OCI-LY7 (cell line): ENCODE results near the gene DOCK1. TPM values are rescaled to one million over a fixed set of nuclear protein-coding genes. Genes with fewer than 3 reads are reported as not detected.

ENCODE experiments used
- BruUV-seq: library from RNA; stranded (reverse); fragments of 400-500 nt; replicated peaks from 2 replicates; lab custom pipeline; 2021; lab: Mats Ljungman, UMichigan
- CTCF ChIA-PET: fragments of 300-600 bp; sonication (Branson Sonifier 250); formaldehyde crosslinking; loops from one replicate; lab custom pipeline; 2022; ENCODE audit warnings: antibody characterized with exemption; ENCODE audit not compliant: unreplicated experiment; lab: Charles Lee
- POLR2A ChIA-PET: fragments of 300-600 bp; sonication (Branson Sonifier 250); formaldehyde crosslinking; loops from one replicate; lab custom pipeline; 2022; ENCODE audit warnings: antibody characterized with exemption; lab: Charles Lee
- DNase-seq: peaks from one replicate; pipeline ENCODE4 v3.0.0-alpha.2; 2015; ENCODE audit warnings: low spot score
- H2AFZ ChIP-seq: fragments of 200-600 bp; sonication (generic), shearing (Covaris generic); 2 replicates; pipeline ENCODE4 v1.6.1; 2014; ENCODE audit warnings: mild to moderate bottlenecking, antibody characterized with exemption, low read length, moderate library complexity
- H3K27ac ChIP-seq: fragments of 200-600 bp; sonication (generic); 2 replicates; pipeline ENCODE4 v1.5.1; 2014; ENCODE audit warnings: mixed run types, low read depth, mild to moderate bottlenecking, moderate library complexity, low read length, inconsistent platforms; ENCODE audit not compliant: poor library complexity, severe bottlenecking
- H3K36me3 ChIP-seq: fragments of 200-600 bp; sonication (generic); 2 replicates; pipeline ENCODE4 v1.6.1; 2014; ENCODE audit warnings: mild to moderate bottlenecking, antibody characterized with exemption, low read length, moderate library complexity, mixed read lengths; ENCODE audit not compliant: insufficient read depth
- H3K4me1 ChIP-seq: fragments of 200-600 bp; sonication (generic); 2 replicates; pipeline ENCODE4 v1.5.1; 2014; ENCODE audit warnings: mild to moderate bottlenecking, low read length; ENCODE audit not compliant: insufficient read depth, poor library complexity, severe bottlenecking
- H3K4me2 ChIP-seq: fragments of 200-600 bp; sonication (generic); 2 replicates; pipeline ENCODE4 v1.6.1; 2014; ENCODE audit warnings: mild to moderate bottlenecking, low read length
- H3K4me3 ChIP-seq: fragments of 200-600 bp; sonication (generic); 2 replicates; pipeline ENCODE4 v1.5.1; 2014; ENCODE audit warnings: mild to moderate bottlenecking, low read depth, low read length; ENCODE audit not compliant: poor library complexity, severe bottlenecking
- H3K79me2 ChIP-seq: fragments of 200-600 bp; sonication (generic); 2 replicates; pipeline ENCODE4 v1.6.1; 2016; ENCODE audit warnings: low read depth, mild to moderate bottlenecking, low read length, moderate library complexity, mixed read lengths; ENCODE audit not compliant: insufficient read depth
- H3K9me2 ChIP-seq: fragments of 200-600 bp; sonication (generic); 2 replicates; pipeline ENCODE4 v1.6.1; 2016; ENCODE audit warnings: mild to moderate bottlenecking, low read length, mixed read lengths; ENCODE audit not compliant: insufficient read depth
- H3K9me3 ChIP-seq: fragments of 200-600 bp; sonication (generic); 2 replicates; pipeline ENCODE4 v1.6.1; 2014; ENCODE audit warnings: mild to moderate bottlenecking, mixed run types, low read length, mixed read lengths
- H4K20me1 ChIP-seq: fragments of 200-600 bp; sonication (generic); 2 replicates; pipeline ENCODE4 v1.6.1; 2014; ENCODE audit warnings: mild to moderate bottlenecking, antibody characterized with exemption, low read length, moderate library complexity, mixed read lengths; ENCODE audit not compliant: insufficient read depth
- EZH2phosphoT487 ChIP-seq: fragments of 200-600 bp; sonication (generic); IDR thresholded peaks from 2 replicates; pipeline ENCODE4 v1.6.1; 2018; ENCODE audit warnings: low read depth, borderline replicate concordance, mild to moderate bottlenecking, mixed run types, antibody characterized with exemption, low read length, moderate library complexity, mixed read lengths
- intact Hi-C: fragments of 100-400 bp; cut with micrococcal nuclease; formaldehyde crosslinking; loops from one replicate; pipeline ENCODE4 v1.10.0; 2022; ENCODE audit not compliant: unreplicated experiment
- total RNA-seq, 2 experiments: library from RNA; depleted of rRNA in 1 of 2; stranded (reverse); fragments of >200 nt in 1 of 2; shearing (Covaris generic) in 1 of 2; gene quantifications; 2 replicates each; pipeline ENCODE4 v1.2.3, GENCODE V29; 2014 to 2022
- TF ChIP-seq, protein P1 (sequence below): fragments of 200-600 bp; sonication (generic); conservative IDR thresholded peaks from 2 replicates; pipeline ENCODE4 v1.5.1; 2014; ENCODE audit warnings: mild to moderate bottlenecking, antibody characterized with exemption, low read length, moderate library complexity, mixed read lengths

The DOCK1 gene
- total RNA-seq, 2 experiments from 2014 or later, result not detected

DNA sequence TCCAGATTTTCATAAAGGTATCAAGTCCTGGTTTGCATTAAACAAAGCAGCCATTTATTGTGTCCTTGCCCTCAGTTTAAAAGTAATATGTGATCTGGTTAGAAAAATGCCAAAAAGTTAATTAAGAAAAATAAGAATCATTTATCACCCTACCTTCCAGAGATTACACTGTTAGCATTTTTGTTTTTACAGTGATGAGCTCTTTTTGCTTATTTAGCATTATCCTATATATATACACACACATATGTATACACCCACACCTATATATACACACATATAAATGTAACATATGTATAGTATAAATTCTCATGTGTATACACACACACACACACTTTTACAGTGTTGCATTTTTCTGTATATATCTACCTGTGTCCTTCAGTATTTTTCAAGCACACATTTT is 163.3 kb downstream of the DOCK1 start:
- H4K20me1 ChIP-seq, result no peaks in the 10 kb centered on the region
- no peak overlapping the region for H3K4me2 ChIP-seq
- no peaks in the 10 kb centered on the region for H3K9me2 ChIP-seq
- TF ChIP-seq EZH2phosphoT487, result no peak
- TF ChIP-seq, protein P1, sequence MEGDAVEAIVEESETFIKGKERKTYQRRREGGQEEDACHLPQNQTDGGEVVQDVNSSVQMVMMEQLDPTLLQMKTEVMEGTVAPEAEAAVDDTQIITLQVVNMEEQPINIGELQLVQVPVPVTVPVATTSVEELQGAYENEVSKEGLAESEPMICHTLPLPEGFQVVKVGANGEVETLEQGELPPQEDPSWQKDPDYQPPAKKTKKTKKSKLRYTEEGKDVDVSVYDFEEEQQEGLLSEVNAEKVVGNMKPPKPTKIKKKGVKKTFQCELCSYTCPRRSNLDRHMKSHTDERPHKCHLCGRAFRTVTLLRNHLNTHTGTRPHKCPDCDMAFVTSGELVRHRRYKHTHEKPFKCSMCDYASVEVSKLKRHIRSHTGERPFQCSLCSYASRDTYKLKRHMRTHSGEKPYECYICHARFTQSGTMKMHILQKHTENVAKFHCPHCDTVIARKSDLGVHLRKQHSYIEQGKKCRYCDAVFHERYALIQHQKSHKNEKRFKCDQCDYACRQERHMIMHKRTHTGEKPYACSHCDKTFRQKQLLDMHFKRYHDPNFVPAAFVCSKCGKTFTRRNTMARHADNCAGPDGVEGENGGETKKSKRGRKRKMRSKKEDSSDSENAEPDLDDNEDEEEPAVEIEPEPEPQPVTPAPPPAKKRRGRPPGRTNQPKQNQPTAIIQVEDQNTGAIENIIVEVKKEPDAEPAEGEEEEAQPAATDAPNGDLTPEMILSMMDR, result no peak
- ChIA-PET CTCF (no interaction called here), POLR2A (no interaction called here)
- H3K79me2 ChIP-seq, result no peaks in the 10 kb centered on the region
- no peak overlapping the region for H3K4me3 ChIP-seq
- intact Hi-C loops, result no loop called here
- H3K9me3 ChIP-seq, result no peaks in the 10 kb centered on the region
- H3K4me1 ChIP-seq, result no peaks in the 10 kb centered on the region
- H3K27ac ChIP-seq, result no peak overlapping the region
- H3K36me3 ChIP-seq, result no peaks in the 10 kb centered on the region
- no peak overlapping the region for H2AFZ ChIP-seq
- no TSS peak for BruUV-seq
- no peak for DNase-seq

DNA sequence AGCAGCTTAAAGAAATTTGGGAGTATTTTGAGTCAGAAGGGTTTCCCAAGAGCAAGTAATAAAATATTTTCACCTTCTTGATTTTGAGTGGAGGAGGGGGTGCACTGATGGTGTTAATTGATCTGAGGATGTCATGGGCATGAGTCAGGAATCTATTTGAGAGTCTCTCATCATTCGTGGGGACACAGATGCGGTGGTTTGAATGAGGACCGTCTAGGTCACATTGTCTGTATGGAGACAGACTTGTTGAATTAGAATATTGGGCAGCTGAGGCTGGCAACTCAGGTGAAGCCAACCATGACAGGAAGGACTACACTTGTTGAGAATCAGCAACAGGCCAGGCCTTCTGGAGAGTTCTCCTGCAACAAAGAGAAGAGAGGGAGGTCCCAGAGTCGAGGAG is 164.2 kb downstream of the DOCK1 start:
- BruUV-seq, result no TSS peak
- ChIA-PET CTCF (no interaction called here), POLR2A (no interaction called here)

DNA sequence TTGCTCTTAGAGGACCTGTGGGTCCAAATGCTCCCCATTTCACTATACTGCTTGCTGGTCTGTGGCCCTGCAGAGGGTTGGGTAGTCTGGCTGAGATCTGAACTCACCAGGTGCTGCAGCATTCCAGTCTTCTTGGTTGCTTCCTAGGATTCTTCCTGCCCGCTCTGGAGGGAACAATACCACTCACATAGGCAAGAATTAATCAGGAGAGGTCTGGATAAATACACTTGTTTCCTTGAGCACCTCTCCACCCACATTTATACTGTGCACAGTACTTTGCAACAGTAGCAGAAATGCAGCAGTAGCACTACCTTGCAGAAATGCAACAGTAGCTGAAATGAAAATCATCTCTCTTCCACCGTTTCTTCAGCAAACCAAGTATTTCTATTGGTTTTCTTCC is 165.9 kb downstream of the DOCK1 start:
- no peak overlapping the region for H3K4me3 ChIP-seq
- H2AFZ ChIP-seq, result no peak overlapping the region
- intact Hi-C loops, result no loop called here
- H3K9me2 ChIP-seq, result no peaks in the 10 kb centered on the region
- H3K4me2 ChIP-seq, result no peak overlapping the region
- no peaks in the 10 kb centered on the region for H3K4me1 ChIP-seq
- H4K20me1 ChIP-seq, result no peaks in the 10 kb centered on the region
- no peak overlapping the region for H3K27ac ChIP-seq
- ChIA-PET POLR2A (no interaction called here), CTCF (no interaction called here)
- no peak for DNase-seq
- H3K79me2 ChIP-seq, result no peaks in the 10 kb centered on the region
- TF ChIP-seq EZH2phosphoT487, result no peak
- TF ChIP-seq, protein P1, result no peak
- H3K36me3 ChIP-seq, result no peaks in the 10 kb centered on the region
- no TSS peak for BruUV-seq
- no peaks in the 10 kb centered on the region for H3K9me3 ChIP-seq

More for the DNA sequence above, 164.2 kb downstream of the DOCK1 start:
- DNase-seq, result no peak
- no peak overlapping the region for H3K27ac ChIP-seq
- no peak for TF ChIP-seq EZH2phosphoT487
- TF ChIP-seq, protein P1, result no peak
- no peak overlapping the region for H2AFZ ChIP-seq
- intact Hi-C loops, result no loop called here
- no peak overlapping the region for H3K4me2 ChIP-seq
- H3K36me3 ChIP-seq, result no peaks in the 10 kb centered on the region
- no peaks in the 10 kb centered on the region for H3K9me2 ChIP-seq
- H3K9me3 ChIP-seq, result no peaks in the 10 kb centered on the region
- H3K4me1 ChIP-seq, result no peaks in the 10 kb centered on the region
- H4K20me1 ChIP-seq, result no peaks in the 10 kb centered on the region
- H3K4me3 ChIP-seq, result no peak overlapping the region
- H3K79me2 ChIP-seq, result no peaks in the 10 kb centered on the region
